GM21528 (cell line): Measurements from ENCODE around the gene GREB1L.

Experiments
- ATAC-seq: cut with Tn5 transposase; IDR thresholded peaks from one replicate; pipeline ENCODE4 v1.9.1; 2021; ENCODE audit warnings: mild to moderate bottlenecking, moderate library complexity; ENCODE audit not compliant: unreplicated experiment, low FRiP score

Gene GREB1L

GRCh38 chr18:21443776-21444464, 201.9 kb downstream of the GREB1L start:
- no peak for ATAC-seq

- no peak for ATAC-seq
These were observed 202.6 kb downstream of the GREB1L start for GRCh38 chr18:21444465-21445212.

GRCh38 chr18:21448299-21448698, 206.3 kb downstream of the GREB1L start:
- no peak for ATAC-seq

GRCh38 chr18:21449367-21450290, 207.6 kb downstream of the GREB1L start:
- no peak for ATAC-seq

- ATAC-seq = no peak
These were observed 208.5 kb downstream of the GREB1L start for GRCh38 chr18:21450503-21450902.

GRCh38 chr18:21450913-21451312, 208.9 kb downstream of the GREB1L start:
- no peak for ATAC-seq

GRCh38 chr18:21451851-21452250, 209.8 kb downstream of the GREB1L start:
- ATAC-seq = no peak

GRCh38 chr18:21452276-21452780, 210.3 kb downstream of the GREB1L start:
- ATAC-seq = no peak

GRCh38 chr18:21452796-21453510, 210.9 kb downstream of the GREB1L start:
- ATAC-seq = no peak

- no peak for ATAC-seq
These were observed 211.5 kb downstream of the GREB1L start for GRCh38 chr18:21453511-21453901.

- no peak for ATAC-seq
These were observed 212.7 kb downstream of the GREB1L start for GRCh38 chr18:21454725-21455124.

GRCh38 chr18:21456428-21457178, 214.6 kb downstream of the GREB1L start:
- no peak for ATAC-seq

- no peak for ATAC-seq
These were observed 215.1 kb downstream of the GREB1L start for GRCh38 chr18:21457179-21457535.

- ATAC-seq = no peak
These were observed 216.3 kb downstream of the GREB1L start for GRCh38 chr18:21458310-21458709.

GRCh38 chr18:21458788-21459187, 216.8 kb downstream of the GREB1L start:
- no peak for ATAC-seq

GRCh38 chr18:21459706-21460286, 217.8 kb downstream of the GREB1L start:
- no peak for ATAC-seq

GRCh38 chr18:21461460-21461859, 219.4 kb downstream of the GREB1L start:
- ATAC-seq = no peak

GRCh38 chr18:21463718-21464117, 221.7 kb downstream of the GREB1L start:
- ATAC-seq = no peak

- ATAC-seq = no peak
These were observed 226.6 kb downstream of the GREB1L start for GRCh38 chr18:21468514-21469164.
